Measurements from ENCODE around the gene FANCC. TPM values are rescaled to one million over a fixed set of nuclear protein-coding genes. Genes with fewer than 3 reads are reported as not detected.

FANCC gene
- total RNA-seq, 2 donors from 2014 or later: 17.6 to 23.5 TPM

- no peak overlapping the region for H3K4me3 Mint-ChIP-seq
Measured at GRCh38 chr9:95055851-95056551, 261.5 kb downstream of the FANCC start.

GRCh38 chr9:95055334-95055850 lies 262.1 kb downstream of the FANCC start:
- 61 to 71% methylated on average over 6 of the region's 6 CpGs for WGBS, 2 experiments (ENCODE audit: insufficient coverage in 1 of 2, insufficient read length in 1 of 2)
- Histone ChIP-seq H3K4me1 (ENCODE audit: control insufficient read depth, insufficient read depth, low read length) (peaks cover 16% of the 10 kb centered on the region), H3K36me3 (ENCODE audit: control insufficient read depth, insufficient read depth, low read length) (peaks cover 3% of the 10 kb centered on the region), H3K4me3 (ENCODE audit: low read length) (no peak overlapping the region), H3K9ac (ENCODE audit: extremely low read depth, low read length, poor library complexity, severe bottlenecking) (no peak overlapping the region), H3K27ac (ENCODE audit: low read depth, low read length) (peak overlapping the region; percentile 45), H3K27me3 (ENCODE audit: control insufficient read depth, insufficient read depth, low read length, poor library complexity, severe bottlenecking) (no peaks in the 10 kb centered on the region), H3K9me3 (ENCODE audit: control insufficient read depth, low read length) (peaks cover 8% of the 10 kb centered on the region)
- Mint-ChIP-seq H3K4me3 (no peak overlapping the region), H3K27ac (peak overlapping the region; percentile 78), H3K36me3 (ENCODE audit: low read depth) (peaks cover 8% of the 10 kb centered on the region), H3K27me3 (ENCODE audit: insufficient read depth) (peaks cover 3% of the 10 kb centered on the region), H3K9me3 (peaks cover 9% of the 10 kb centered on the region), H3K4me1 (peaks cover 42% of the 10 kb centered on the region)
- TF ChIP-seq, protein P1, sequence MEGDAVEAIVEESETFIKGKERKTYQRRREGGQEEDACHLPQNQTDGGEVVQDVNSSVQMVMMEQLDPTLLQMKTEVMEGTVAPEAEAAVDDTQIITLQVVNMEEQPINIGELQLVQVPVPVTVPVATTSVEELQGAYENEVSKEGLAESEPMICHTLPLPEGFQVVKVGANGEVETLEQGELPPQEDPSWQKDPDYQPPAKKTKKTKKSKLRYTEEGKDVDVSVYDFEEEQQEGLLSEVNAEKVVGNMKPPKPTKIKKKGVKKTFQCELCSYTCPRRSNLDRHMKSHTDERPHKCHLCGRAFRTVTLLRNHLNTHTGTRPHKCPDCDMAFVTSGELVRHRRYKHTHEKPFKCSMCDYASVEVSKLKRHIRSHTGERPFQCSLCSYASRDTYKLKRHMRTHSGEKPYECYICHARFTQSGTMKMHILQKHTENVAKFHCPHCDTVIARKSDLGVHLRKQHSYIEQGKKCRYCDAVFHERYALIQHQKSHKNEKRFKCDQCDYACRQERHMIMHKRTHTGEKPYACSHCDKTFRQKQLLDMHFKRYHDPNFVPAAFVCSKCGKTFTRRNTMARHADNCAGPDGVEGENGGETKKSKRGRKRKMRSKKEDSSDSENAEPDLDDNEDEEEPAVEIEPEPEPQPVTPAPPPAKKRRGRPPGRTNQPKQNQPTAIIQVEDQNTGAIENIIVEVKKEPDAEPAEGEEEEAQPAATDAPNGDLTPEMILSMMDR (conservative IDR thresholded peaks at IDR 0.05): no peak
- DNase-seq: peak; percentile 38

More at GRCh38 chr9:95055851-95056551, 261.5 kb downstream of the FANCC start:
- peaks cover 9% of the 10 kb centered on the region for H3K9me3 Mint-ChIP-seq
- no peaks in the 10 kb centered on the region for H3K27me3 Mint-ChIP-seq (ENCODE audit: insufficient read depth)
- TF ChIP-seq, protein P1 (conservative IDR thresholded peaks at IDR 0.05): no peak
- Histone ChIP-seq H3K4me3 (ENCODE audit: low read length) (no peak overlapping the region), H3K9me3 (ENCODE audit: control insufficient read depth, low read length) (peaks cover 8% of the 10 kb centered on the region), H3K9ac (ENCODE audit: extremely low read depth, low read length, poor library complexity, severe bottlenecking) (no peak overlapping the region), H3K27ac (ENCODE audit: low read depth, low read length) (peak overlapping the region; percentile 45), H3K27me3 (ENCODE audit: control insufficient read depth, insufficient read depth, low read length, poor library complexity, severe bottlenecking) (no peaks in the 10 kb centered on the region), H3K36me3 (ENCODE audit: control insufficient read depth, insufficient read depth, low read length) (peaks cover 9% of the 10 kb centered on the region), H3K4me1 (ENCODE audit: control insufficient read depth, insufficient read depth, low read length) (peaks cover 16% of the 10 kb centered on the region)
- H3K27ac Mint-ChIP-seq: peak overlapping the region; percentile 18
- DNase-seq: peak; percentile 58
- H3K4me1 Mint-ChIP-seq: peaks cover 40% of the 10 kb centered on the region
- WGBS, 2 experiments (ENCODE audit: insufficient coverage in 1 of 2, insufficient read length in 1 of 2): 58 to 83% methylated on average over 6 to 15 of the region's 15 CpGs
- H3K36me3 Mint-ChIP-seq (ENCODE audit: low read depth): peaks cover 10% of the 10 kb centered on the region

- Mint-ChIP-seq H3K27me3 (ENCODE audit: insufficient read depth) (peaks cover 9% of the 10 kb centered on the region), H3K4me3 (no peak overlapping the region)
- 88 to 90% methylated on average over 2 to 4 of the region's 5 CpGs for WGBS, 2 experiments (ENCODE audit: insufficient coverage in 1 of 2, insufficient read length in 1 of 2)
Measured at GRCh38 chr9:95053611-95054570, 263.6 kb downstream of the FANCC start.

More at GRCh38 chr9:95053611-95054570, 263.6 kb downstream of the FANCC start:
- H3K27me3 ChIP-seq (ENCODE audit: control insufficient read depth, insufficient read depth, low read length, poor library complexity, severe bottlenecking): no peaks in the 10 kb centered on the region
- H3K36me3 ChIP-seq (ENCODE audit: control insufficient read depth, insufficient read depth, low read length): no peaks in the 10 kb centered on the region
- peaks cover 8% of the 10 kb centered on the region for H3K9me3 ChIP-seq (ENCODE audit: control insufficient read depth, low read length)
- peaks cover 16% of the 10 kb centered on the region for H3K4me1 ChIP-seq (ENCODE audit: control insufficient read depth, insufficient read depth, low read length)
- no peak overlapping the region for H3K9ac ChIP-seq (ENCODE audit: extremely low read depth, low read length, poor library complexity, severe bottlenecking)
- Mint-ChIP-seq H3K4me1 (peaks cover 47% of the 10 kb centered on the region), H3K9me3 (peaks cover 9% of the 10 kb centered on the region), H3K27ac (peak overlapping the region; percentile 35), H3K36me3 (ENCODE audit: low read depth) (peaks cover 8% of the 10 kb centered on the region)
- H3K4me3 ChIP-seq (ENCODE audit: low read length): no peak overlapping the region
- no peak overlapping the region for H3K27ac ChIP-seq (ENCODE audit: low read depth, low read length)
- TF ChIP-seq, protein P1 (conservative IDR thresholded peaks at IDR 0.05): no peak
- DNase-seq: peak; percentile 82
